ENCODE data around the gene ZNF786.
"Not testable (repeated sequence)": the region's sequence is repeated elsewhere in the genome, so short reads cannot be mapped to it uniquely, and the experiment has no call there.

The ZNF786 gene

GRCh38 chr7:149067869-149068268, 22.6 kb downstream of the ZNF786 start:
- no peaks in the 10 kb centered on the region for H3K27me3 ChIP-seq
- peaks cover 24% of the 10 kb centered on the region for H3K36me3 ChIP-seq
- no peak overlapping the region for H3K4me3 ChIP-seq (ENCODE audit: low read depth, low read length)
- H3K4me1 ChIP-seq = no peaks in the 10 kb centered on the region
- TF ChIP-seq CTCF (IDR thresholded peaks at IDR 0.05; ENCODE audit: low read depth, low read length) = no peak
- no peaks in the 10 kb centered on the region for H3K9me3 ChIP-seq
- DNase-seq = no peak

- DNase-seq = no peak
- H3K9me3 ChIP-seq = no peaks in the 10 kb centered on the region
- H3K4me1 ChIP-seq = no peaks in the 10 kb centered on the region
- H3K36me3 ChIP-seq = peaks cover 5% of the 10 kb centered on the region
- H3K4me3 ChIP-seq (ENCODE audit: low read depth, low read length) = no peak overlapping the region
- no peaks in the 10 kb centered on the region for H3K27me3 ChIP-seq
- no peak for TF ChIP-seq CTCF (IDR thresholded peaks at IDR 0.05; ENCODE audit: low read depth, low read length)
Observed at GRCh38 chr7:149063476-149063875, 27.0 kb downstream of the ZNF786 start.

- H3K4me1 ChIP-seq; H3K9me3 ChIP-seq; H3K27me3 ChIP-seq; DNase-seq; H3K36me3 ChIP-seq; H3K4me3 ChIP-seq (ENCODE audit: low read depth, low read length): not testable (repeated sequence)
Observed at GRCh38 chr7:149062217-149062899, 28.2 kb downstream of the ZNF786 start.

DNA sequence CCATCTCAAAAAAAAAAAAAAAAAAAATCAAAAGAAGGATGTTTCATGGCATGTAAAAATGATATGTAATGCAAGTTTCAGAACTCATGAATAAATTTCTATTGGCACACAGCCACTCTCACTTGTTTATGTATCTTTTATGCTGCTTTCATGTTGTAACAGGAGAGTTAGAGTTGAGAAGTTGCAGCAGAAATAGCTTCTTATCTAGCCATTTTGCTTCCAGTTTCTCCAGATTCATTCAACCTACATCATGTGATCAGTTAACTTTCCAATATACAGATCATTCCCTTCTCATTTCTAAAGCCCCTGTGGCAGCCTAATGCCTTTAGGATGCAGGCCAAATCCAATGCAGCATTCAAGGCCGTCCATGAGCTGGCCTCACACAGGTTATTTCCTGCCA, 30.4 kb downstream of the ZNF786 start:
- no peak for TF ChIP-seq CTCF (IDR thresholded peaks at IDR 0.05; ENCODE audit: low read depth, low read length)
- no peaks in the 10 kb centered on the region for H3K9me3 ChIP-seq
- H3K36me3 ChIP-seq = no peaks in the 10 kb centered on the region
- H3K4me1 ChIP-seq = no peaks in the 10 kb centered on the region
- DNase-seq = no peak
- H3K27me3 ChIP-seq = no peaks in the 10 kb centered on the region
- H3K4me3 ChIP-seq (ENCODE audit: low read depth, low read length) = no peak overlapping the region

DNA sequence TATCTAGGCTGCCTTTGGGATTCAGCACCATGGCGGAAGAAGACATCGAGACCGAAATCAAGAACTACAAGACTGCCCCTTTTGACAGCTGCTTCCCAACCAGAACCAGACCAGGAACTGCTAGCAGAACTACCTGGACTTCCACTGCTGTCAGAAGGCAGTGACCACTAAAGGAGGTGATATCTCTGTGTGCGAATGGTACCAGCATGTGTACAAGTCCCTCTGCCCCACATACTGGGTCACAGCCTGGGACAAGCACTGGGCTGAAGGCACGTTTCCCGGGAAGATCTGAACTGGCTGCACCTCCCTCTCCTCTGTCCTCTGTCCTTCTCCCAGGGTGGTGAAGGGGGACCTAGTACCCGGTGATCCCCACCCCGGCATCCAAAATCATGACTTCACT, 36.6 kb downstream of the ZNF786 start:
- H3K9me3 ChIP-seq = no peaks in the 10 kb centered on the region

GRCh38 chr7:149053384-149053783, 37.1 kb downstream of the ZNF786 start:
- TF ChIP-seq CTCF (IDR thresholded peaks at IDR 0.05; ENCODE audit: low read depth, low read length) = no peak
- H3K4me1 ChIP-seq = no peaks in the 10 kb centered on the region
- no peaks in the 10 kb centered on the region for H3K27me3 ChIP-seq
- H3K36me3 ChIP-seq = no peaks in the 10 kb centered on the region
- H3K9me3 ChIP-seq = no peaks in the 10 kb centered on the region
- DNase-seq = no peak
- H3K4me3 ChIP-seq (ENCODE audit: low read depth, low read length) = no peak overlapping the region

More for the DNA sequence above, 36.6 kb downstream of the ZNF786 start:
- Histone ChIP-seq H3K27me3 (no peaks in the 10 kb centered on the region), H3K36me3 (no peaks in the 10 kb centered on the region), H3K4me3 (ENCODE audit: low read depth, low read length) (no peak overlapping the region), H3K4me1 (no peaks in the 10 kb centered on the region)
- no peak for DNase-seq
- no peak for TF ChIP-seq CTCF (IDR thresholded peaks at IDR 0.05; ENCODE audit: low read depth, low read length)
